Stomach smooth muscle (tissue), 2 donors: ENCODE results near the gene PDE9A.
"Not testable (repeated sequence)": the region's sequence is repeated elsewhere in the genome, so short reads cannot be mapped to it uniquely, and the experiment has no call there.

Experiments used
- H3K27ac ChIP-seq: one replicate; pipeline ENCODE4 v1.7.0; 2013; ENCODE audit warnings: mild to moderate bottlenecking, low read length, inconsistent platforms
- H3K27me3 ChIP-seq, 2 donors: one replicate each; pipeline ENCODE4 v1.7.0; 2013; ENCODE audit warnings: low read length in 2 of 2; ENCODE audit not compliant: insufficient read depth in 2 of 2, control insufficient read depth in 1 of 2
- H3K36me3 ChIP-seq, 2 donors: one replicate each; pipeline ENCODE4 v1.7.0; 2013; ENCODE audit warnings: low read length in 2 of 2; ENCODE audit not compliant: control insufficient read depth in 2 of 2, insufficient read depth in 2 of 2
- H3K4me1 ChIP-seq: one replicate; pipeline ENCODE4 v1.7.0; 2013; ENCODE audit warnings: low read length; ENCODE audit not compliant: control insufficient read depth, insufficient read depth
- H3K4me3 ChIP-seq, 2 donors: one replicate each; pipeline ENCODE4 v1.7.0; 2013; ENCODE audit warnings: low read length in 2 of 2
- H3K9ac ChIP-seq, 2 donors: one replicate each; pipeline ENCODE4 v1.7.0; 2013; ENCODE audit warnings: low read length in 2 of 2, mild to moderate bottlenecking in 1 of 2
- H3K9me3 ChIP-seq, 2 donors: one replicate each; pipeline ENCODE4 v1.7.0; 2013; ENCODE audit warnings: low read length in 2 of 2; ENCODE audit not compliant: control insufficient read depth in 2 of 2
- donor health status: healthy.
- donor health status: Pancreatic carcinoma.

The PDE9A gene

DNA sequence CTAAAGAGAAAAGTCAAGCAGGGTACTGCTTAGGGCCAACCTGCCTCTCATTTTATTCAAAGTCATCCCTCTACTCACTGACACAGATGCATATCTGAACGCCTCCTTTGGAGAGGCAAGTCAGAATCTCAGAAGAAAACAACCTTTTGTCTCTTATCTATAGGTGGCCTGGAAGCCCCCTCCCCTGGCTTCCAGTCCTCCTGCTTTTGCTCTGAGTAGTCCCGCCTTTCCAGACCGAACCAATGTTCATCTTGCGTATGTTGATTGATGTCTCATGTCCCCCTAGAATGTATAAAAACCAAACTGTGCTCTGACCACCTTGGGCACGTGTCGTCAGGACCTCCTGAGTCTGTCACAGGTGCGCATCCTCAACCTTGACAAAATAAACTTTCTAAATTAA, 144.1 kb downstream of the PDE9A start:
- Histone ChIP-seq H3K27me3 (no peaks in the 10 kb centered on the region), H3K9me3 (no peaks in the 10 kb centered on the region), H3K4me3 (no peak overlapping the region), H3K27ac (no peak overlapping the region), H3K4me1 (no peaks in the 10 kb centered on the region), H3K9ac (no peak overlapping the region), H3K36me3 (no peaks in the 10 kb centered on the region)

DNA sequence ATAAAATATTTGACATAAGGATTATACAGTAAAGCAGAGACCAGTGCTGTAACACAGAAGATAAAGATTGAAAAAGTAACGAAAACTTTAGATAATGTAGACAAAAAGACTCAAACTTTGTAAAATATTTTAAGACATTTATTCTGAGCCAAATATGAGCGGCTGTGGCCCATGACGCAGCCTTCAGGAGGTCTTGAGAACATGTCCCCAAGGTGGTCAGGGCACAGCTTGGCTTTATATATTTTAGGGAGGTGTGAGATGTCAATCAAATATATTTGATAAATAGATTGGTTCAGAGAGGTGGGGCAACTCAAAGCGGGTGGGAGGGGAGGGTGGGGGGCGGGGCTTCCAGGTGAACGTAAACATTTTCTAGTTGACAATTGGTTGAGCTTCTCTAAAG, 144.7 kb downstream of the PDE9A start:
- Histone ChIP-seq H3K27ac (no peak overlapping the region), H3K36me3 (no peaks in the 10 kb centered on the region), H3K9me3 (no peaks in the 10 kb centered on the region), H3K9ac (no peak overlapping the region), H3K4me1 (no peaks in the 10 kb centered on the region), H3K4me3 (no peak overlapping the region), H3K27me3 (no peaks in the 10 kb centered on the region)

- no peaks in the 10 kb centered on the region for H3K9me3 ChIP-seq
- H3K27me3 ChIP-seq, result no peaks in the 10 kb centered on the region
- H3K9ac ChIP-seq, result no peak overlapping the region
- H3K36me3 ChIP-seq, result no peaks in the 10 kb centered on the region
- H3K4me3 ChIP-seq, result no peak overlapping the region
- no peak overlapping the region for H3K27ac ChIP-seq
- no peaks in the 10 kb centered on the region for H3K4me1 ChIP-seq
These were observed 146.1 kb downstream of the PDE9A start for GRCh38 chr21:42799516-42799915.

DNA sequence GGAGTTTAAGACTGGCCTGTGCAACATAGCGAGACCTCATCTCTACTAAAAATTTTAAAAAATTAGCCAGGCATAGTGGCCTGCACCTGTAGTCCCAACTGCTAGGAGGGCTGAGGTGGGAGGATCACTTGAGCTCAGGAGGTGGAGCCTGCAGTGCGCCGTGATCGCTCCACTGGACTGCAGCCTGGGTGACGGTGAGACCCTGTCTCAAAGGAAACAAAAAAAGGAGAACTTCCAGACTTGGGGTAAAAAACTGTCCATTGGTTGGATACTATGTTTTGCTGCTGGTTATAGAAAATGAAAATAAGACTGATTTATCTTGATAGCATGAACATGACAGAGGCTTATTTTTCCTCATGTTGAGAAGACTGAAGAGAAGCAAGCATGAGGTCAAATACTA, 146.5 kb downstream of the PDE9A start:
- Histone ChIP-seq H3K27ac (no peak overlapping the region), H3K27me3 (no peaks in the 10 kb centered on the region), H3K4me3 (no peak overlapping the region), H3K36me3 (no peaks in the 10 kb centered on the region), H3K4me1 (no peaks in the 10 kb centered on the region), H3K9ac (no peak overlapping the region), H3K9me3 (no peaks in the 10 kb centered on the region)

DNA sequence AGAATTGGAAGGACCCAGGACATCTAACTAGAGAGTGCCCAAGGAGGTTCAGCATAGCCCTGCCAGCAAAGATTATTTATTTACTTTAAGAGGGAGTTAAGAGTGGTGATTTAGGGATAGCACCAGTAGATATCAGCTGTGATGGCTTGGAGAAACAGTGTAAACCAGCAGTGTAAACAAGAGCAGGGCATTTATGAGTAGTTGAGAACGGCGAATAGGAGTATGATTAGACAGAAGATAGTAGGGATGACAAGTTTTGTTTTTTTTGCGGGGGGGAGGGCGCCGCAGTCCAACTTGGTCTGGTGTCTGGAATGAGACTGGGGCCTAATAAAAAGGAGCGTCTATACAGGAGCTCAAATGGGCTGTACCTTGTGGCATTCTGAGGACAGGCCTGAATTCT, 148.2 kb downstream of the PDE9A start:
- not testable (repeated sequence) for H3K4me3 ChIP-seq, H3K4me1 ChIP-seq, H3K27ac ChIP-seq, H3K9ac ChIP-seq, H3K36me3 ChIP-seq, H3K27me3 ChIP-seq, H3K9me3 ChIP-seq

DNA sequence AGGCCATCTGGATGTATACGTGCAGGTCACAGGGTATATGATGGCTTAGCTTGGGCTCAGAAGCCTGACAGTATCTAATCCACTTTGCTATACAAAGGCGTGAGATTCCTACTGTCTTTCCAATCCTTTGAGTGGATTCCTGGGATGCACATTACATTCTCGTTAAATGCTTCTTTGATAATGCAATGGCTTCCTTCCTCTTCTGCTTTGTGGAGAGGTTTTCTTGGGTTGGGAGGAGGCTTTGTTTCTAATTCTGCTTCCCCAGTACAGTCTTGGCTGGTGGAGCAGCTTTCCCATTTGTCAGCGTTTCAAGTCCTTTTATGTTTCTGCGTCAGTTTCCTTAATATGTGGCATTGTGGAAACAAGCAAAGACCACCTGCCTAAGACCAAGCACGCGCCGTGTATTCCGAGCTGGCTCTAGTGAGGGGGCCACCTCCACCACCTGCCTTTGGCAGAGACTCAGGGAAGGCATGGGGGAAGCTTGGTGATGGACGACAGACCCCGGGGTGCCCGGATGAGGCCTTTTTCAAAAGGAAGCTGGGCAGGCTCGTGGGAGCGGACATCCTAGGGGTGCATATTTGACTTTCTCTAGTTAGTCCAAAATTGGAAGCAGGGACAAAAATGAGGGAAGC, 153.2 kb downstream of the PDE9A start:
- Histone ChIP-seq H3K4me1 (no peaks in the 10 kb centered on the region), H3K9ac (no peak overlapping the region), H3K27ac (no peak overlapping the region), H3K36me3 (no peaks in the 10 kb centered on the region), H3K9me3 (no peaks in the 10 kb centered on the region), H3K4me3 (no peak overlapping the region), H3K27me3 (peaks cover 4 to 7% of the 10 kb centered on the region in 2 donors)

DNA sequence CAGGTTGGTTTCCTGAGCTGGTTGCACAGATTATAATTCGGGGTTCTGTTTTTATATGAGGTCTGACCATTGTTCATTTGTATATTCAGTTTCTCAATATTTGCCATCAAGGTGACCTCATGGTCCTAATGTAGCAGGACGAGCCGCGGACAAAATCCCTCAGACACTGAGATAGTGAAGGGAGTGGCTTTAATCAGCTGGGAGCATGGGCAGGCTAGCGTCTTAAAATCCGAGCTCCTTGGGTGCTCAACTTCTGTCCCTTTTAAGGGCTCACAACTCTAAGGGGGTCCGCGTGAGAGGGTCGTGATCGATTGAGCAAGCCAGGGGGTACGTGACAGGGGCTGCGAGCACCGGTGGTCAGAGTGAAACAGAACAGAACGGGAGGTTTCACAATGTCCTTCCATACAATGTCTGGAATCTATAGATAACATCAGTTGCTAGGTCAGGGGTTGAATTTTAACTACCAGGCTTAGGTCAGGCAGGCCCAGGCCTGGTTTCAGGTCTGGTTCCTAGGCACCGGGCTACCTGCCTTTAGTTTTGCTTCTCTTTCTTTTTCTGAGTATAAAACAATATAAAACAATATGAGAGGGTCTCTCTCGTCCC, 154.0 kb downstream of the PDE9A start:
- not testable (repeated sequence) for H3K4me1 ChIP-seq, H3K4me3 ChIP-seq, H3K36me3 ChIP-seq, H3K27ac ChIP-seq, H3K9ac ChIP-seq, H3K27me3 ChIP-seq, H3K9me3 ChIP-seq

- Histone ChIP-seq H3K9me3 (no peaks in the 10 kb centered on the region), H3K4me1 (no peaks in the 10 kb centered on the region), H3K9ac (no peak overlapping the region), H3K36me3 (no peaks in the 10 kb centered on the region), H3K27ac (no peak overlapping the region), H3K27me3 (peaks cover 4 to 7% of the 10 kb centered on the region in 2 donors), H3K4me3 (no peak overlapping the region)
These were observed 154.7 kb downstream of the PDE9A start for GRCh38 chr21:42807938-42808613.

GRCh38 chr21:42809171-42809570, 155.8 kb downstream of the PDE9A start:
- no peaks in the 10 kb centered on the region for H3K4me1 ChIP-seq
- no peak overlapping the region for H3K27ac ChIP-seq
- no peak overlapping the region for H3K4me3 ChIP-seq
- no peaks in the 10 kb centered on the region for H3K9me3 ChIP-seq
- no peaks in the 10 kb centered on the region for H3K36me3 ChIP-seq
- H3K9ac ChIP-seq, result no peak overlapping the region
- peaks cover 4 to 7% of the 10 kb centered on the region in 2 donors for H3K27me3 ChIP-seq

DNA sequence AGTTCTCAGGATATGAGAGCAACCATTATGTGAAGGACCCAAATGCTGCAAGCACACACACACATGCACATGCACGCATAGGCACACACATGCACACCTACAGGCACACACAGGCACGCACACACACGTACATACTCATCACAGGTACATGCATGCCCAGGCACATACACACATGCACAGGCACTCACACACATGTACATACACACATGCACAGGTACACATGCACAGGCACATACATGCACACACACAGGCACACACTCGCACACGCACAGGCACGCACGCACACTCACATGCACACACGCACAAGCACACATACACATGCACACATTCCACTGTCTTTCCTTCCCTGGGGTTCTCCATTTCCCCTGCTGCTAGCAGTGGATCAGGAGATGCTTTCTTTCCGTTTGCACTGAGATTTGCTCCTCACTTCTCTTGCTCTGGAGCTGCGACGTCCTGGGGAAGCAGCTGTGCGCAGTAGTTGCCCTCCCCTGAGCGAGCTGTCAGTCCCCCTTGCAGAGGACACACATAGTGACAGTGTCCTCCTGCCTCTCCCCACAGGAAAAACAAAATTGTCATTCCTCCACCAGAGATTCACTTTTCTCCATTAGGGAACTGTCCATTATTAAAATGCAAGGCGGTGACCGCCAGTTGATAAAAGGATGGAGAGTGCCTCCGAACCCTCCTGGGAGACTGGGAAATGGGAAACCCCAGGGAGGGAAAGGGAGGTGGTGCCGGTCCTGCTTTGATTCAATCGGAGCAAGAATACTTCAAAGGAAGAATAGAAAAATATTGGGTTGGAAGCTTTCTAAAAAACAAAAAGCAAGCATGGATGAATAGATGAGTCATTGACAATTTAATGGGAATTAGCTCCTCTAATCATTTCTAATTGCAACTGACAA, 156.4 kb downstream of the PDE9A start:
- no peak overlapping the region for H3K27ac ChIP-seq
- H3K4me3 ChIP-seq, result no peak overlapping the region
- H3K9me3 ChIP-seq, result no peaks in the 10 kb centered on the region
- no peaks in the 10 kb centered on the region for H3K4me1 ChIP-seq
- no peak overlapping the region for H3K9ac ChIP-seq
- no peaks in the 10 kb centered on the region for H3K36me3 ChIP-seq
- peaks cover 4 to 7% of the 10 kb centered on the region in 2 donors for H3K27me3 ChIP-seq
